HEK293 (cell line): ENCODE results near the gene MT1F.

Experiments
- AEBP2 ChIP-seq: fragments of 450-650 bp; formaldehyde crosslinking; IDR thresholded peaks from 2 replicates; pipeline ENCODE4 v1.5.1; 2016; ENCODE audit warnings: missing biosample characterization, missing genetic modification characterization, borderline replicate concordance
- GFI1B ChIP-seq: fragments of 450-650 bp; formaldehyde crosslinking; IDR thresholded peaks from 2 replicates; pipeline ENCODE4 v1.5.1; 2016; ENCODE audit warnings: missing biosample characterization, missing genetic modification characterization
- GLIS2 ChIP-seq: fragments of 450-650 bp; formaldehyde crosslinking; IDR thresholded peaks from 2 replicates; pipeline ENCODE4 v1.5.1; 2016; ENCODE audit warnings: missing biosample characterization, missing genetic modification characterization
- HOXD13 ChIP-seq: sonication (generic); formaldehyde crosslinking; IDR thresholded peaks from 2 replicates; pipeline ENCODE4 v1.8.0; 2022; ENCODE audit warnings: missing genetic modification reagents, borderline replicate concordance
- IKZF3 ChIP-seq: fragments of 450-650 bp; IDR thresholded peaks from 2 replicates; pipeline ENCODE4 v1.5.0; 2018; ENCODE audit warnings: missing biosample characterization, mild to moderate bottlenecking, missing genetic modification characterization, moderate library complexity
- KLF1 ChIP-seq: fragments of 450-650 bp; formaldehyde crosslinking; IDR thresholded peaks from 2 replicates; pipeline ENCODE4 v1.5.1; 2016; ENCODE audit warnings: missing biosample characterization, missing genetic modification characterization
- KLF8 ChIP-seq: fragments of 450-650 bp; formaldehyde crosslinking; IDR thresholded peaks from 2 replicates; pipeline ENCODE4 v1.5.1; 2016; ENCODE audit warnings: missing biosample characterization, missing genetic modification characterization
- WT1 ChIP-seq: fragments of 450-650 bp; formaldehyde crosslinking; IDR thresholded peaks from 2 replicates; pipeline ENCODE4 v1.5.1; 2016; ENCODE audit warnings: missing biosample characterization, missing genetic modification characterization
- ZBTB11 ChIP-seq: fragments of 450-650 bp; formaldehyde crosslinking; conservative IDR thresholded peaks from 2 replicates; pipeline ENCODE4 v1.5.1; 2016; ENCODE audit warnings: low read depth, missing biosample characterization, missing genetic modification characterization
- ZBTB17 ChIP-seq: fragments of 450-650 bp; formaldehyde crosslinking; IDR thresholded peaks from 2 replicates; pipeline ENCODE4 v1.5.1; 2016; ENCODE audit warnings: missing biosample characterization, missing genetic modification characterization
- ZBTB20 ChIP-seq: fragments of 450-650 bp; formaldehyde crosslinking; IDR thresholded peaks from 2 replicates; pipeline ENCODE4 v1.5.1; 2016; ENCODE audit warnings: missing biosample characterization, missing genetic modification characterization
- ZBTB48 ChIP-seq: fragments of 450-650 bp; formaldehyde crosslinking; IDR thresholded peaks from 2 replicates; pipeline ENCODE4 v1.5.1; 2016; ENCODE audit warnings: missing biosample characterization, missing genetic modification characterization
- ZBTB8A ChIP-seq: fragments of 450-650 bp; formaldehyde crosslinking; IDR thresholded peaks from 2 replicates; pipeline ENCODE4 v1.5.1; 2016; ENCODE audit warnings: missing biosample characterization, missing genetic modification characterization
- ZFP69B ChIP-seq: fragments of 450-650 bp; formaldehyde crosslinking; IDR thresholded peaks from 2 replicates; pipeline ENCODE4 v1.5.1; 2016; ENCODE audit warnings: missing biosample characterization, missing genetic modification characterization
- ZNF140 ChIP-seq: fragments of 450-650 bp; formaldehyde crosslinking; IDR thresholded peaks from 2 replicates; pipeline ENCODE4 v1.5.1; 2016; ENCODE audit warnings: missing biosample characterization, missing genetic modification characterization
- ZNF169 ChIP-seq: fragments of 450-650 bp; formaldehyde crosslinking; IDR thresholded peaks from 2 replicates; pipeline ENCODE4 v1.5.1; 2016; ENCODE audit warnings: missing biosample characterization, missing genetic modification characterization
- ZNF292 ChIP-seq: fragments of 450-650 bp; formaldehyde crosslinking; IDR thresholded peaks from 2 replicates; pipeline ENCODE4 v1.5.1; 2016; ENCODE audit warnings: low read depth, missing biosample characterization, missing genetic modification characterization, borderline replicate concordance
- ZNF335 ChIP-seq: fragments of 450-650 bp; formaldehyde crosslinking; conservative IDR thresholded peaks from 2 replicates; pipeline ENCODE4 v1.5.1; 2016; ENCODE audit warnings: missing biosample characterization, missing genetic modification characterization
- ZNF37A ChIP-seq: fragments of 450-650 bp; IDR thresholded peaks from 2 replicates; pipeline ENCODE4 v1.5.1; 2018; ENCODE audit warnings: missing biosample characterization, missing genetic modification characterization
- ZNF530 ChIP-seq: fragments of 450-650 bp; formaldehyde crosslinking; IDR thresholded peaks from 2 replicates; pipeline ENCODE4 v1.5.1; 2016; ENCODE audit warnings: low read depth, missing biosample characterization, missing genetic modification characterization
- ZNF664 ChIP-seq: fragments of 450-650 bp; formaldehyde crosslinking; IDR thresholded peaks from 2 replicates; pipeline ENCODE4 v1.5.1; 2016; ENCODE audit warnings: missing biosample characterization, missing genetic modification characterization
- ZNF707 ChIP-seq: fragments of 450-650 bp; formaldehyde crosslinking; IDR thresholded peaks from 2 replicates; pipeline ENCODE4 v1.5.1; 2016; ENCODE audit warnings: missing biosample characterization, missing genetic modification characterization
- ZNF777 ChIP-seq: fragments of 450-650 bp; formaldehyde crosslinking; IDR thresholded peaks from 2 replicates; pipeline ENCODE4 v1.5.1; 2017; ENCODE audit warnings: missing biosample characterization, missing genetic modification characterization, borderline replicate concordance
- ZSCAN16 ChIP-seq: fragments of 450-650 bp; formaldehyde crosslinking; IDR thresholded peaks from 2 replicates; pipeline ENCODE4 v1.5.1; 2016; ENCODE audit warnings: missing biosample characterization, missing genetic modification characterization
- ZSCAN23 ChIP-seq: fragments of 450-650 bp; formaldehyde crosslinking; IDR thresholded peaks from 2 replicates; pipeline ENCODE4 v1.5.1; 2016; ENCODE audit warnings: missing biosample characterization, missing genetic modification characterization
- ZSCAN5A ChIP-seq: fragments of 450-650 bp; formaldehyde crosslinking; IDR thresholded peaks from 2 replicates; pipeline ENCODE4 v1.5.1; 2016; ENCODE audit warnings: missing biosample characterization, missing genetic modification characterization
- TF ChIP-seq, protein P1 (sequence below): fragments of 450-650 bp; formaldehyde crosslinking; IDR thresholded peaks from 2 replicates; pipeline ENCODE4 v1.5.1; 2016; ENCODE audit warnings: missing biosample characterization, missing genetic modification characterization
- TF ChIP-seq, protein P2 (sequence below): fragments of 450-650 bp; formaldehyde crosslinking; IDR thresholded peaks from 2 replicates; pipeline ENCODE4 v1.5.1; 2016; ENCODE audit warnings: missing biosample characterization, missing genetic modification characterization
- TF ChIP-seq, protein P3 (sequence below): fragments of 450-650 bp; formaldehyde crosslinking; IDR thresholded peaks from 2 replicates; pipeline ENCODE4 v1.5.1; 2016; ENCODE audit warnings: missing biosample characterization, missing genetic modification characterization

Gene MT1F

DNA sequence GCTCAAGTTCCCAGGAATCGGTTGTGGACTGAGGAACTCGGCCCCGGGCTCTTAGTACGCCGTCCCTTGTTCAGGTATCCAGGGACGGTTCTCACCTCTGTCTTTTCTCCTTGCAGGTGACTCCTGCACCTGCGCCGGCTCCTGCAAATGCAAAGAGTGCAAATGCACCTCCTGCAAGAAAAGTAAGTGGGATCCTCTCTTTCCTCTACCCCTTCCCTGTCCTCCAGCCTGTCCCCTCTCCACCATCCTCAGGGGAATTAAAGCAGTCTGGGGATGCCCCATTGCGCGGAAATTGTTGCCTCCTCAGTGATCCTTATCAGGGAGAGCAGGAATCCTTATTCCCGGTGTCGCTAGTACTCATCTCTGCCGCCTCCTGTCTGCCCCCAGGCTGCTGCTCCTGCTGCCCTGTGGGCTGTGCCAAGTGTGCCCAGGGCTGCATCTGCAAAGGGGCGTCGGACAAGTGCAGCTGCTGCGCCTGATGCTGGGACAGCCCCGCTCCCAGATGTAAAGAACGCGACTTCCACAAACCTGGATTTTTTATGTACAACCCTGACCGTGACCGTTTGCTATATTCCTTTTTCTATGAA, 48.8 kb upstream of the MT1F start (continued):
- TF ChIP-seq, protein P1, sequence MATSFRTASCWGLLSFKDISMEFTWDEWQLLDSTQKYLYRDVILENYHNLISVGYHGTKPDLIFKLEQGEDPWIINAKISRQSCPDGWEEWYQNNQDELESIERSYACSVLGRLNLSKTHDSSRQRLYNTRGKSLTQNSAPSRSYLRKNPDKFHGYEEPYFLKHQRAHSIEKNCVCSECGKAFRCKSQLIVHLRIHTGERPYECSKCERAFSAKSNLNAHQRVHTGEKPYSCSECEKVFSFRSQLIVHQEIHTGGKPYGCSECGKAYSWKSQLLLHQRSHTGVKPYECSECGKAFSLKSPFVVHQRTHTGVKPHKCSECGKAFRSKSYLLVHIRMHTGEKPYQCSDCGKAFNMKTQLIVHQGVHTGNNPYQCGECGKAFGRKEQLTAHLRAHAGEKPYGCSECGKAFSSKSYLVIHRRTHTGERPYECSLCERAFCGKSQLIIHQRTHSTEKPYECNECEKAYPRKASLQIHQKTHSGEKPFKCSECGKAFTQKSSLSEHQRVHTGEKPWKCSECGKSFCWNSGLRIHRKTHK (tag by site-specific recombination), result no peak
- TF ChIP-seq ZBTB11 (tag by site-specific recombination) (peak; percentile 34; the same call in 1 of the 2 replicates), HOXD13 (no peak), ZSCAN5A (tag by site-specific recombination) (no peak), ZBTB8A (tag by site-specific recombination) (peak; percentile 12; the same call in 1 of the 2 replicates), ZNF292 (no peak), AEBP2 (no peak), ZNF169 (tag by site-specific recombination) (no peak), ZNF707 (tag by site-specific recombination) (no peak), KLF1 (tag by site-specific recombination) (0 out of 2 replicates have a peak, but pooled peaks have one; percentile 27), ZNF335 (peak; percentile 11; the same call in 1 of the 2 replicates), ZFP69B (no peak), ZBTB17 (tag by site-specific recombination) (peak; percentile 54; the same call in 1 of the 2 replicates), ZNF664 (no peak), ZNF777 (tag by site-specific recombination) (no peak; the same call in 1 of the 2 replicates), ZSCAN23 (tag by site-specific recombination) (no peak), ZBTB20 (tag by site-specific recombination) (peak; percentile 98), WT1 (tag by site-specific recombination) (peak; percentile 41; the same call in 1 of the 2 replicates), ZNF530 (no peak), ZNF37A (tag by site-specific recombination) (no peak), ZBTB48 (tag by site-specific recombination) (peak; percentile 31; the same call in 1 of the 2 replicates), GLIS2 (tag by site-specific recombination) (peak; percentile 18; the same call in 1 of the 2 replicates), GFI1B (tag by site-specific recombination) (no peak), IKZF3 (tag by site-specific recombination) (peak; percentile 34; the same call in 1 of the 2 replicates), ZSCAN16 (tag by site-specific recombination) (no peak), ZNF140 (tag by site-specific recombination) (no peak), KLF8 (no peak)
- TF ChIP-seq, protein P2, sequence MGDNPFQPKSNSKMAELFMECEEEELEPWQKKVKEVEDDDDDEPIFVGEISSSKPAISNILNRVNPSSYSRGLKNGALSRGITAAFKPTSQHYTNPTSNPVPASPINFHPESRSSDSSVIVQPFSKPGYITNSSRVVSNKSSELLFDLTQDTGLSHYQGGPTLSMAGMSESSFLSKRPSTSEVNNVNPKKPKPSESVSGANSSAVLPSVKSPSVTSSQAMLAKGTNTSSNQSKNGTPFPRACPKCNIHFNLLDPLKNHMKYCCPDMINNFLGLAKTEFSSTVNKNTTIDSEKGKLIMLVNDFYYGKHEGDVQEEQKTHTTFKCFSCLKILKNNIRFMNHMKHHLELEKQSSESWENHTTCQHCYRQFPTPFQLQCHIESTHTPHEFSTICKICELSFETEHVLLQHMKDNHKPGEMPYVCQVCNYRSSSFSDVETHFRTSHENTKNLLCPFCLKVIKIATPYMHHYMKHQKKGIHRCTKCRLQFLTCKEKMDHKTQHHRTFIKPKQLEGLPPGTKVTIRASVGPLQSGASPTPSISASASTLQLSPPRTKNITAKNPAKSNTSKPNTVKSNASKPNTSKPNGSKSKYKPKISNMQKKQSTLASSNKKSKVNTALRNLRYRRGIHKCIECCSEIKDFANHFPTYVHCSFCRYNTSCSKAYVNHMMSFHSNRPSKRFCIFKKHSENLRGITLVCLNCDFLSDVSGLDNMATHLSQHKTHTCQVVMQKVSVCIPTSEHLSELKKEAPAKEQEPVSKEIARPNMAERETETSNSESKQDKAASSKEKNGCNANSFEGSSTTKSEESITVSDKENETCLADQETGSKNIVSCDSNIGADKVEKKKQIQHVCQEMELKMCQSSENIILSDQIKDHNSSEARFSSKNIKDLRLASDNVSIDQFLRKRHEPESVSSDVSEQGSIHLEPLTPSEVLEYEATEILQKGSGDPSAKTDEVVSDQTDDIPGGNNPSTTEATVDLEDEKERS (tag by site-specific recombination), result no peak
- TF ChIP-seq, protein P3, sequence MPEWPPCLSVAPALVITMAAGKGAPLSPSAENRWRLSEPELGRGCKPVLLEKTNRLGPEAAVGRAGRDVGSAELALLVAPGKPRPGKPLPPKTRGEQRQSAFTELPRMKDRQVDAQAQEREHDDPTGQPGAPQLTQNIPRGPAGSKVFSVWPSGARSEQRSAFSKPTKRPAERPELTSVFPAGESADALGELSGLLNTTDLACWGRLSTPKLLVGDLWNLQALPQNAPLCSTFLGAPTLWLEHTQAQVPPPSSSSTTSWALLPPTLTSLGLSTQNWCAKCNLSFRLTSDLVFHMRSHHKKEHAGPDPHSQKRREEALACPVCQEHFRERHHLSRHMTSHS (tag by site-specific recombination), result no peak
